ENCODE results near the gene PRPF19.
A peak's percentile ranks its signal among the peaks of the same experiment; 100 is the strongest.

PRPF19 gene

GRCh38 chr11:60906132-60906972 is at the start of gene PRPF19:
PRPF19 (minus strand) TSS chr11:60906585; CDS start chr11:60906382, 203 bp downstream.
- peak; percentile 97 for DNase-seq

- peak; percentile 29 for DNase-seq
These were observed 49.2 kb upstream of the PRPF19 start for GRCh38 chr11:60955571-60955970.

- no peak for DNase-seq
These were observed 48.0 kb upstream of the PRPF19 start for GRCh38 chr11:60954421-60954820.

- DNase-seq: peak; percentile 12
These were observed 47.4 kb upstream of the PRPF19 start for GRCh38 chr11:60953781-60954180.

GRCh38 chr11:60952742-60953170 is 46.4 kb upstream of the PRPF19 start:
- DNase-seq: no peak

GRCh38 chr11:60951904-60952741 is 45.7 kb upstream of the PRPF19 start, which contains the start of gene SLC15A3:
SLC15A3 (minus strand) TSS chr11:60952176; CDS start chr11:60951551, 625 bp downstream.
- DNase-seq: peak; percentile 66

- DNase-seq: peak; percentile 20
These were observed 45.2 kb upstream of the PRPF19 start for GRCh38 chr11:60951606-60951903.

GRCh38 chr11:60950933-60951605 is 44.7 kb upstream of the PRPF19 start:
- peak; percentile 59 for DNase-seq

- DNase-seq: no peak
These were observed 43.6 kb upstream of the PRPF19 start for GRCh38 chr11:60950024-60950423.

GRCh38 chr11:60948250-60948649 is 41.9 kb upstream of the PRPF19 start:
- DNase-seq: no peak

GRCh38 chr11:60947700-60948099 is 41.3 kb upstream of the PRPF19 start:
- DNase-seq: no peak

GRCh38 chr11:60946601-60947264 is 40.3 kb upstream of the PRPF19 start:
- DNase-seq: no peak

GRCh38 chr11:60945295-60945667 is 38.9 kb upstream of the PRPF19 start:
- no peak for DNase-seq

- peak; percentile 11 for DNase-seq
These were observed 38.3 kb upstream of the PRPF19 start for GRCh38 chr11:60944490-60945294.

- no peak for DNase-seq
These were observed 36.7 kb upstream of the PRPF19 start for GRCh38 chr11:60942970-60943565.

- no peak for DNase-seq
These were observed 35.8 kb upstream of the PRPF19 start for GRCh38 chr11:60942219-60942618.

- DNase-seq: no peak
These were observed 35.2 kb upstream of the PRPF19 start for GRCh38 chr11:60941371-60942119.

GRCh38 chr11:60939855-60940254 is 33.5 kb upstream of the PRPF19 start:
- DNase-seq: no peak

- DNase-seq: no peak
These were observed 32.9 kb upstream of the PRPF19 start for GRCh38 chr11:60939301-60939700.

GRCh38 chr11:60938500-60938899 is 32.1 kb upstream of the PRPF19 start:
- DNase-seq: no peak

- no peak for DNase-seq
These were observed 31.4 kb upstream of the PRPF19 start for GRCh38 chr11:60937811-60938210.
